Astrocyte (in vitro differentiated cells and primary cell): Measurements from ENCODE around the gene PPA2. TPM values are rescaled to one million over a fixed set of nuclear protein-coding genes. Genes with fewer than 3 reads are reported as not detected.

ENCODE experiments used
- DNase-seq: peaks from one replicate; pipeline ENCODE4 v3.0.0-alpha.2; 2010; ENCODE audit warnings: low read depth
- FAIRE-seq: peaks from 2 replicates; lab custom pipeline; 2011; peaks lifted over from hg19 to GRCh38; lab: Jason Lieb, UNC
- H2AFZ ChIP-seq: 2 replicates; pipeline ENCODE4 v1.6.0; 2012; ENCODE audit warnings: low read depth, low read length, inconsistent platforms
- H3K27ac ChIP-seq: 2 replicates; pipeline ENCODE4 v1.5.1; 2011; ENCODE audit warnings: low read depth, low read length, inconsistent platforms
- H3K27me3 ChIP-seq: 2 replicates; pipeline ENCODE4 v1.6.0; 2011; ENCODE audit warnings: low read length, inconsistent platforms; ENCODE audit not compliant: insufficient read depth
- H3K36me3 ChIP-seq: 2 replicates; pipeline ENCODE4 v1.5.1; 2011; ENCODE audit warnings: low read length, inconsistent platforms; ENCODE audit not compliant: insufficient read depth
- H3K4me1 ChIP-seq: 2 replicates; pipeline ENCODE4 v1.5.1; 2011; ENCODE audit warnings: low read length, inconsistent platforms; ENCODE audit not compliant: insufficient read depth
- H3K4me2 ChIP-seq: 2 replicates; pipeline ENCODE4 v1.6.0; 2012; ENCODE audit warnings: low read length, inconsistent platforms
- H3K4me3 ChIP-seq: 2 replicates; pipeline ENCODE4 v1.5.1; 2011; ENCODE audit warnings: low read depth, mild to moderate bottlenecking, low read length, inconsistent platforms; ENCODE audit not compliant: insufficient read depth
- H3K79me2 ChIP-seq: 2 replicates; pipeline ENCODE4 v1.6.0; 2012; ENCODE audit warnings: mild to moderate bottlenecking, low read length, inconsistent platforms; ENCODE audit not compliant: insufficient read depth
- H3K9ac ChIP-seq: 2 replicates; pipeline ENCODE4 v1.6.0; 2012; ENCODE audit warnings: mild to moderate bottlenecking, low read length, inconsistent platforms
- H3K9me3 ChIP-seq: 2 replicates; pipeline ENCODE4 v1.5.1; 2012; ENCODE audit warnings: low read depth, mild to moderate bottlenecking, low read length, inconsistent platforms; ENCODE audit not compliant: insufficient read depth
- H4K20me1 ChIP-seq: 2 replicates; pipeline ENCODE4 v1.6.0; 2012; ENCODE audit warnings: low read length, inconsistent platforms; ENCODE audit not compliant: insufficient read depth
- H3K27ac Mint-ChIP-seq: one replicate; pipeline ENCODE4 v1.8.0; 2021; ENCODE audit warnings: mild to moderate bottlenecking, mixed read lengths; ENCODE audit not compliant: unreplicated experiment
- H3K27me3 Mint-ChIP-seq: one replicate; pipeline ENCODE4 v1.8.0; 2021; ENCODE audit warnings: low read depth, mixed read lengths; ENCODE audit not compliant: unreplicated experiment
- H3K36me3 Mint-ChIP-seq: one replicate; pipeline ENCODE4 v1.8.0; 2021; ENCODE audit warnings: low read depth, mixed read lengths; ENCODE audit not compliant: unreplicated experiment
- H3K4me1 Mint-ChIP-seq: one replicate; pipeline ENCODE4 v1.8.0; 2021; ENCODE audit warnings: low read depth, mixed read lengths; ENCODE audit not compliant: unreplicated experiment
- H3K4me3 Mint-ChIP-seq: one replicate; pipeline ENCODE4 v1.8.0; 2021; ENCODE audit warnings: mild to moderate bottlenecking, moderate library complexity, mixed read lengths; ENCODE audit not compliant: unreplicated experiment
- H3K9me3 Mint-ChIP-seq: one replicate; pipeline ENCODE4 v1.8.0; 2021; ENCODE audit warnings: mild to moderate bottlenecking, mixed read lengths; ENCODE audit not compliant: unreplicated experiment
- EZH2 ChIP-seq: IDR thresholded peaks from 2 replicates; pipeline ENCODE4 v1.6.1; 2012; ENCODE audit warnings: mild to moderate bottlenecking, low read length, inconsistent platforms; ENCODE audit not compliant: insufficient read depth
- total RNA-seq: library from RNA; stranded (reverse); gene quantifications from 2 replicates; pipeline ENCODE4 v1.2.1, GENCODE V29; 2021
- TF ChIP-seq, protein P1 (sequence below): IDR thresholded peaks from 2 replicates; pipeline ENCODE4 v1.5.1; 2011; ENCODE audit warnings: low read depth, mild to moderate bottlenecking, inconsistent platforms, low read length, moderate library complexity; ENCODE audit not compliant: insufficient read depth

PPA2 gene
- total RNA-seq, 1 donor from 2014 or later = 52.3 TPM

GRCh38 chr4:105329081-105329480 lies 144.8 kb downstream of the PPA2 start:
- Histone ChIP-seq H3K4me2 (no peak overlapping the region), H3K27ac (no peak overlapping the region), H3K4me1 (no peaks in the 10 kb centered on the region), H3K27me3 (no peaks in the 10 kb centered on the region), H3K4me3 (no peak overlapping the region), H3K9me3 (no peaks in the 10 kb centered on the region), H2AFZ (no peak overlapping the region), H4K20me1 (no peaks in the 10 kb centered on the region), H3K36me3 (no peaks in the 10 kb centered on the region), H3K9ac (no peak overlapping the region), H3K79me2 (no peaks in the 10 kb centered on the region)
- peak overlapping the region; percentile 2 for H3K4me3 Mint-ChIP-seq
- FAIRE-seq (no peak), DNase-seq (no peak)
- H3K27me3 Mint-ChIP-seq = no peaks in the 10 kb centered on the region
- peaks cover 16% of the 10 kb centered on the region for H3K4me1 Mint-ChIP-seq
- TF ChIP-seq, protein P1, sequence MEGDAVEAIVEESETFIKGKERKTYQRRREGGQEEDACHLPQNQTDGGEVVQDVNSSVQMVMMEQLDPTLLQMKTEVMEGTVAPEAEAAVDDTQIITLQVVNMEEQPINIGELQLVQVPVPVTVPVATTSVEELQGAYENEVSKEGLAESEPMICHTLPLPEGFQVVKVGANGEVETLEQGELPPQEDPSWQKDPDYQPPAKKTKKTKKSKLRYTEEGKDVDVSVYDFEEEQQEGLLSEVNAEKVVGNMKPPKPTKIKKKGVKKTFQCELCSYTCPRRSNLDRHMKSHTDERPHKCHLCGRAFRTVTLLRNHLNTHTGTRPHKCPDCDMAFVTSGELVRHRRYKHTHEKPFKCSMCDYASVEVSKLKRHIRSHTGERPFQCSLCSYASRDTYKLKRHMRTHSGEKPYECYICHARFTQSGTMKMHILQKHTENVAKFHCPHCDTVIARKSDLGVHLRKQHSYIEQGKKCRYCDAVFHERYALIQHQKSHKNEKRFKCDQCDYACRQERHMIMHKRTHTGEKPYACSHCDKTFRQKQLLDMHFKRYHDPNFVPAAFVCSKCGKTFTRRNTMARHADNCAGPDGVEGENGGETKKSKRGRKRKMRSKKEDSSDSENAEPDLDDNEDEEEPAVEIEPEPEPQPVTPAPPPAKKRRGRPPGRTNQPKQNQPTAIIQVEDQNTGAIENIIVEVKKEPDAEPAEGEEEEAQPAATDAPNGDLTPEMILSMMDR = no peak
- TF ChIP-seq EZH2 = no peak
- H3K9me3 Mint-ChIP-seq = peaks cover 5% of the 10 kb centered on the region
- H3K36me3 Mint-ChIP-seq = peaks cover 5% of the 10 kb centered on the region
- H3K27ac Mint-ChIP-seq = no peak overlapping the region

DNA sequence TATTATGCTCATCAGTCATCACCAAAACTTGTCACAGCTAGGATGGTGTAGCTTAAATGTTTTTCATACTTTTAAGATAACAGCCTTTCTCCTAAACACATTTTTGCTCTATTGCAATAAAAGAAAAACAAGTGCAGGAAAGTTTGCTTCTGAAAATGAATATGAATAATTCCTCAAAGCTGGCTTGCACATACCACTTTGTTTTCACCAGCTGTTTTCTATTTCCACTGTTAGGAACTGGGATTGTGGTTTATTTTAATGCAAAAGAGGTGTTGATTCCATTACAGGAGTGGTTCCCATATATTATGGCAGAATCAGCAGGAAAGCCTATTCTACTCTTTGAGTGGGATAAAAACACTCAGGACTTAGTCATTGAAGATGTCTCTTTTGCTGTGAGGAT lies 145.9 kb downstream of the PPA2 start:
- Histone ChIP-seq H3K79me2 (no peaks in the 10 kb centered on the region), H3K36me3 (no peaks in the 10 kb centered on the region), H3K9me3 (no peaks in the 10 kb centered on the region), H3K4me3 (no peak overlapping the region), H2AFZ (no peak overlapping the region), H3K9ac (no peak overlapping the region), H3K4me1 (no peaks in the 10 kb centered on the region), H3K27me3 (no peaks in the 10 kb centered on the region), H3K27ac (no peak overlapping the region), H3K4me2 (no peak overlapping the region), H4K20me1 (no peaks in the 10 kb centered on the region)
- no peak for DNase-seq
- H3K36me3 Mint-ChIP-seq = peaks cover 5% of the 10 kb centered on the region
- peaks cover 16% of the 10 kb centered on the region for H3K4me1 Mint-ChIP-seq
- no peak overlapping the region for H3K27ac Mint-ChIP-seq
- no peak for FAIRE-seq
- no peak for TF ChIP-seq EZH2
- TF ChIP-seq, protein P1 = no peak
- H3K4me3 Mint-ChIP-seq = no peak overlapping the region
- H3K27me3 Mint-ChIP-seq = no peaks in the 10 kb centered on the region
- H3K9me3 Mint-ChIP-seq = peaks cover 5% of the 10 kb centered on the region

DNA sequence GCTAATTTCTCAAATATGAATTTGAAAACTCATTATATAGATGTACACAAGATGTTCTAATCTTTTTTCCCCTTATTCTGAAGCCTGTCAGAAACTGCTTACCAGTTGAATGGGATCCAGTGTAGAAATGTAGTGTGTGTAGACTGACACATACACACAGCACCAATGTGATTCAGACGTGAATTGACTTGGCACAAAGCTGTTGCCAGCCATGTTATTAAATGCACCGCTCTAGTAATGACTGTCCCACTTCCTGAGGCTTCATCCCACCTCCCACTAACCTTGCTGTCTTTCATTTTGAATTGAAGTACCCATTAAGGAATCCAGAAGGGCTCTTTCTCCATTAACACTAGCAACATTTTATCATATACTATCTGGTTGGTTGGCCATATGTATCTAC lies 146.6 kb downstream of the PPA2 start:
- Histone ChIP-seq H3K9me3 (no peaks in the 10 kb centered on the region), H2AFZ (no peak overlapping the region), H3K9ac (no peak overlapping the region), H3K4me3 (no peak overlapping the region), H3K79me2 (no peaks in the 10 kb centered on the region), H3K27me3 (no peaks in the 10 kb centered on the region), H4K20me1 (no peaks in the 10 kb centered on the region), H3K36me3 (no peaks in the 10 kb centered on the region), H3K27ac (no peak overlapping the region), H3K4me1 (no peaks in the 10 kb centered on the region), H3K4me2 (no peak overlapping the region)
- Mint-ChIP-seq H3K27ac (no peak overlapping the region), H3K27me3 (no peaks in the 10 kb centered on the region), H3K4me1 (peaks cover 16% of the 10 kb centered on the region), H3K9me3 (peaks cover 5% of the 10 kb centered on the region), H3K4me3 (no peak overlapping the region), H3K36me3 (peaks cover under 1% of the 10 kb centered on the region)
- FAIRE-seq = no peak
- no peak for DNase-seq
- TF ChIP-seq, protein P1 = no peak
- TF ChIP-seq EZH2 = no peak

Other genes with a start within 250 kb of the PPA2 start
- gene ARHGEF38, start 78.6 kb upstream of the PPA2 start, total RNA-seq = not detected in 2 replicates
- gene INTS12, start 234.6 kb upstream of the PPA2 start, total RNA-seq = 21.2 and 21.9 TPM in 2 replicates
- 12.3 TPM in 2 replicates for gene GSTCD, start 234.7 kb upstream of the PPA2 start, total RNA-seq